DMS79 (cell line): ENCODE measurements around the gene NARS2.
A peak's percentile ranks its signal among the peaks of the same experiment; 100 is the strongest.
"Not testable (repeated sequence)": the region's sequence is repeated elsewhere in the genome, so short reads cannot be mapped to it uniquely, and the experiment has no call there.

Source experiments
- DNase-seq: peaks from one replicate; lab custom pipeline; 2025; lab: John Stamatoyannopoulos, UW

NARS2 gene

GRCh38 chr11:78574386-78575381 lies at the start of gene NARS2:
Gene NARS2 (minus strand): TSS chr11:78574864. CDS start chr11:78574488, 376 bp downstream.
- DNase-seq, result peak; percentile 98

GRCh38 chr11:78622666-78623065 lies 48.0 kb upstream of the NARS2 start:
- no peak for DNase-seq

GRCh38 chr11:78620159-78620558 lies 45.5 kb upstream of the NARS2 start:
- no peak for DNase-seq

- no peak for DNase-seq
Measured at GRCh38 chr11:78615724-78616123, 41.1 kb upstream of the NARS2 start.

- no peak for DNase-seq
Measured at GRCh38 chr11:78613378-78613813, 38.7 kb upstream of the NARS2 start.

GRCh38 chr11:78612721-78613377 lies 38.2 kb upstream of the NARS2 start:
- no peak for DNase-seq

GRCh38 chr11:78609321-78609720 lies 34.7 kb upstream of the NARS2 start:
- not testable (repeated sequence) for DNase-seq

- no peak for DNase-seq
Measured at GRCh38 chr11:78607696-78608095, 33.0 kb upstream of the NARS2 start.

- no peak for DNase-seq
Measured at GRCh38 chr11:78606667-78607066, 32.0 kb upstream of the NARS2 start.

- no peak for DNase-seq
Measured at GRCh38 chr11:78605296-78605695, 30.6 kb upstream of the NARS2 start.

GRCh38 chr11:78603792-78604191 lies 29.1 kb upstream of the NARS2 start:
- no peak for DNase-seq

- not testable (repeated sequence) for DNase-seq
Measured at GRCh38 chr11:78602771-78603170, 28.1 kb upstream of the NARS2 start.

- DNase-seq, result not testable (repeated sequence)
Measured at GRCh38 chr11:78601066-78601465, 26.4 kb upstream of the NARS2 start.

- DNase-seq, result not testable (repeated sequence)
Measured at GRCh38 chr11:78597579-78597978, 22.9 kb upstream of the NARS2 start.

GRCh38 chr11:78595436-78596130 lies 20.9 kb upstream of the NARS2 start:
- DNase-seq, result no peak

- DNase-seq, result no peak
Measured at GRCh38 chr11:78594814-78595213, 20.1 kb upstream of the NARS2 start.

- DNase-seq, result no peak
Measured at GRCh38 chr11:78588517-78588916, 13.9 kb upstream of the NARS2 start.

- DNase-seq, result no peak
Measured at GRCh38 chr11:78587446-78587845, 12.8 kb upstream of the NARS2 start.

GRCh38 chr11:78586452-78587046 lies 11.9 kb upstream of the NARS2 start:
- DNase-seq, result no peak

- no peak for DNase-seq
Measured at GRCh38 chr11:78583889-78584288, 9.2 kb upstream of the NARS2 start.

- no peak for DNase-seq
Measured at GRCh38 chr11:78577495-78577894, 2.8 kb upstream of the NARS2 start.

- no peak for DNase-seq
Measured at GRCh38 chr11:78576549-78577097, 2.0 kb upstream of the NARS2 start.
